ENCODE measurements around the gene ACTL7B.
"Not testable (repeated sequence)": the region's sequence is repeated elsewhere in the genome, so short reads cannot be mapped to it uniquely, and the experiment has no call there.

ACTL7B gene

GRCh38 chr9:108842610-108843295, 13.0 kb downstream of the ACTL7B start:
- peak; percentile 1 for DNase-seq

GRCh38 chr9:108839561-108839960, 16.2 kb downstream of the ACTL7B start:
- not testable (repeated sequence) for DNase-seq

- no peak for DNase-seq
Measured at GRCh38 chr9:108838017-108838416, 17.8 kb downstream of the ACTL7B start.

GRCh38 chr9:108837530-108837929, 18.3 kb downstream of the ACTL7B start:
- no peak for DNase-seq

- no peak for DNase-seq
Measured at GRCh38 chr9:108836781-108837180, 19.0 kb downstream of the ACTL7B start.

GRCh38 chr9:108836319-108836718, 19.5 kb downstream of the ACTL7B start:
- no peak for DNase-seq

- DNase-seq: no peak
Measured at GRCh38 chr9:108835831-108836230, 20.0 kb downstream of the ACTL7B start.

GRCh38 chr9:108834959-108835665, 20.7 kb downstream of the ACTL7B start:
- no peak for DNase-seq

- DNase-seq: no peak
Measured at GRCh38 chr9:108832179-108832500, 23.6 kb downstream of the ACTL7B start.

GRCh38 chr9:108831496-108832178, 24.1 kb downstream of the ACTL7B start:
- DNase-seq: no peak

- DNase-seq: no peak
Measured at GRCh38 chr9:108830272-108830671, 25.5 kb downstream of the ACTL7B start.

GRCh38 chr9:108823829-108824228, 32.0 kb downstream of the ACTL7B start:
- DNase-seq: no peak

GRCh38 chr9:108816037-108816436, 39.7 kb downstream of the ACTL7B start:
- DNase-seq: no peak

- DNase-seq: no peak
Measured at GRCh38 chr9:108815156-108815555, 40.6 kb downstream of the ACTL7B start.

- DNase-seq: no peak
Measured at GRCh38 chr9:108813951-108814601, 41.7 kb downstream of the ACTL7B start.

GRCh38 chr9:108812396-108813025, 43.3 kb downstream of the ACTL7B start:
- DNase-seq: no peak

GRCh38 chr9:108811944-108812343, 43.8 kb downstream of the ACTL7B start:
- DNase-seq: no peak

GRCh38 chr9:108809269-108809668, 46.5 kb downstream of the ACTL7B start:
- DNase-seq: no peak
